NCI-H1105 treated with DMSO at 0.1 percent for 48 hours (cell line): ENCODE results near the gene ANTKMT.
"Not testable (repeated sequence)": the region's sequence is repeated elsewhere in the genome, so short reads cannot be mapped to it uniquely, and the experiment has no call there.

Source experiments
- DNase-seq: peaks from one replicate; lab custom pipeline; 2025; lab: John Stamatoyannopoulos, UW

ANTKMT gene

DNA sequence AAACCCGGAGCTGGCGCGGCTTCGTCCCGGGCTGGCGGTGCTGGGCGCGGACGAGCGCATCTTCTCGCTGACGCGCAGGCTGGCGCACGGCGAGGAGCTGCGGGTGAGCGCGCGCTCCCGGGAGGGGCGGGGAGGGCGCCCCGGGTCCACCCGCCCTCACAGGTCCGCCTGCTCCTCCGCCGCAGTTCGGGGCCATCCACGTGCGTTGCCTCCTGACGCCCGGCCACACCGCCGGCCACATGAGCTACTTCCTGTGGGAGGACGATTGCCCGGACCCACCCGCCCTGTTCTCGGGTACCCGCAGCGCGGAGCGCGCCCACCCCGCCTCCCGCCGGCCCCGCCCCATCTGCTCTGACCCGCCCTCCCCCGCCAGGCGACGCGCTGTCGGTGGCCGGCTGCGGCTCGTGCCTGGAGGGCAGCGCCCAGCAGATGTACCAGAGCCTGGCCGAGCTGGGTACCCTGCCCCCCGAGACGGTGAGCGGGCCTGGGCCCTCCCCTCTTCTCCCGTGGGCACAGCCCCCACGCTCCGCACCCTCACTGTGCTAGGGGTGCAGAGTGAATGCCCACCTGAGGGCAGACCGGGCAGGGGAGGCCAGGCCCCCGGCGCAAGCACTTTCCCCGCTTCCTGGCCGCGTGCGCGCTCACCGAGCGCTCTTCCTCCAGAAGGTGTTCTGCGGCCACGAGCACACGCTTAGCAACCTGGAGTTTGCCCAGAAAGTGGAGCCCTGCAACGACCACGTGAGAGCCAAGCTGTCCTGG lies 7.4 kb downstream of the ANTKMT start:
- DNase-seq, result peak; percentile 21

DNA sequence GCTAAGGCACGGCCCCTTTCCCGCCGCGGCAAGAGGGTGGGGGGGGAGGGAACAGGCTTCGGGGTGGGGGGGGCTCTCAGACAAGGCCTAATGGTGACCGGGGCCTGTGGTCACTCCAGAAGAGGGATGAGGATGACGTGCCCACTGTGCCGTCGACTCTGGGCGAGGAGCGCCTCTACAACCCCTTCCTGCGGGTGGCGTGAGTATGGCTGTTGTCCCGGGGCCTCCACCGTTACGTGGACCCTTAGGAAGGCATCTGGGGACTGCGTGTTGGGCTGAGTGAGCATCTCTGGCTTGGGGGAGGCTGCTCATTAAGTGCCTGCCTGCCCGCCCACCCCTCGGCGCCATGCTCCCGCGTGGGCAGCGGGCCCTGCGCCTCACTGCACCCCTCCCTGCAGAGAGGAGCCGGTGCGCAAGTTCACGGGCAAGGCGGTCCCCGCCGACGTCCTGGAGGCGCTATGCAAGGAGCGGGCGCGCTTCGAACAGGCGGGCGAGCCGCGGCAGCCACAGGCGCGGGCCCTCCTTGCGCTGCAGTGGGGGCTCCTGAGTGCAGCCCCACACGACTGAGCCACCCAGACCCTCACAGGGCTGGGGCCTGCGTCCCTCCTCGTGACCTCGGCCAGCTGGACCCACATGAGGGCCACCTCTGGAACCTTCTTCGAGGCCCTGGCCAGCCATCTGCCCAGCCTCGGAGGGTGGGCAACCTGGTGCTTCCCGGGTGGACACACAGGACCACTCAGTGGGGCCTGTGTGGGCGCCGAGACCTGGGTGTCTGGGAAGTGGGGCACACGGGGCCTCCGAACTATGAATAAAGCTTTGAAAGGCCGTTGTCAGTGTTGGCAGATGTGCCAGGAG lies 8.2 kb downstream of the ANTKMT start:
- no peak for DNase-seq

DNA sequence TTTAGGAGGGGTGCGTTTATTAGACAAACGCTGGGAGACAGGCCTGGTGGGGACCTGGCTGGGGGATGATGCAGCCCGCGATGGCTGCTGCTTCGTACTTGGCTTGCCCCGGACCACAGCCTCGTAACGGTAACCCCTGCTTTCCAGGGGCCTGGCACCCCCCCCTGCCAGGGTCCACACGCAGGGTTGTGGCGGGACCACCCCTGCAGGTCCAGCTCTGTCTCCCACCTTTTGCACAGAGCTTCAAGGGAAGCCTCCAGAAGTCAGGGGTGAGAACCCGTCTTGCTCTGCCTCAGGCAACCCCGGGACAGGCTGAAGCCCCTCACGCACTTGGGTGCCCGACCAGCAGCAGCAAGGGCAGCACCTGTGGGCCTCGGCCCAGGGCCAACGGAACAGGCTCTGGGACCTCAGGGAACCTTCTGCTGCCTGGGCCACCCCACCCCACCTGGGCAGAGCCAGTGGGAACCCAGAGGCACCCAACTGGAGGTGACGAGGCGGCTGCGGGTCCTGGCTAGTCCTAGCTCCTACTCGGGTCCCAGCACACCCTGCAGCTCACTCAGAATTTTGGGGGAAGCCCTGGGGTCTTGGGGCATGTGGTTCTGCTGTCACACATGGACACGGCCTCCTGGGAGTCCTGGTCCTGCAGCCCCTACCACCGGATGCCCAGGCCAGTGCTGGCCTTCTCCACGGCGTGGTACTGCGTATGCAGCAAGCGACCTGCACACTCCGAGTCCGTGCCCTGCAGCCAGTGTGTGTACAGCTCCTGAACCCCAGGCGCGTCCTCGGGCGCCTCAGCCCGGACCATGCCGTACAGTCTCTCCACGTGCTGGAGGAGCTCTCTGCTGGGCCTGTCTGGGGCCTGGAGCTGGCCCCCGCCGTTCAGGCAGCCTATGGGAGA lies 9.1 kb downstream of the ANTKMT start:
- DNase-seq, result no peak

DNA sequence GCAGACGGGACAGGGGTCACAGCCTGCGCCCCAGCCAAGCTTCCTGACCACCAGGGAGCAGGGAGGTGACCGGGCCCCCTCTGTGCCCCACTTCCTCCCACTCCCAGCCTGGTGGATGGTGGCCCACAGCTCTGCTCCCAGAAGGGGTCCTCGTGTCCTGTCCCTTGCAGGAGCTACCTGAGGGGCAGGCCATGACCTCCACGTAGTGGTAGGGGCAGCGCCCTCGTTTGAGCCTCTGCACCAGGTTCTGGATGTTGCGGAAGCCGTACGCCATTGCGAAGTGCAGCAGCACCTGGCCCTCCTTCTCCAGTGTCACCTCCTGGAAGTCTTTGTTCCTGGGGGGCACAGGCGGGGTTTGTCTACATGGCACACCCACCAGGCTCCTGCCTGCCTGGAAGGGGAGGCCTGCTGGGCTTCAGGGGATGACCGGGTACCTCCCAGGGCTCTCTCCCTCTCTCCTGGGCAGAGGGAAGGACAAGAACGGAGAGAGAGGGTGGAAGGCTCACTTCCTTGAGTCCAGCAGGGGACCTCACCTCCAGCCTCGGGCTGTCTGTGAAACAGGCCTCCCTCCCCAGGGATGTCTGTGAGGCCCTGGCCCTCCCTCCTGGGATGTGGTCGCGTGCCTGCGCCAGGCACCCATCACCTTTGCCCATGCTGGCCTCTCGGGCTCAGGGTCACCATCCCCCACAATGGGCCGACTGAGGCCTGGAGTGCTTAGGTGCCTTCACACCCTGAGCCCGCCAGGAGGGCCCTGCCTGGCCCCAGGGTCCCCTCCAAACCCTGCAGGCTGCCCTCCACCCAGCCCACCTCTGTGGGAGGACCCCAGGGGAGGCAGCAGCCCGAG lies 9.9 kb downstream of the ANTKMT start:
- no peak for DNase-seq

DNA sequence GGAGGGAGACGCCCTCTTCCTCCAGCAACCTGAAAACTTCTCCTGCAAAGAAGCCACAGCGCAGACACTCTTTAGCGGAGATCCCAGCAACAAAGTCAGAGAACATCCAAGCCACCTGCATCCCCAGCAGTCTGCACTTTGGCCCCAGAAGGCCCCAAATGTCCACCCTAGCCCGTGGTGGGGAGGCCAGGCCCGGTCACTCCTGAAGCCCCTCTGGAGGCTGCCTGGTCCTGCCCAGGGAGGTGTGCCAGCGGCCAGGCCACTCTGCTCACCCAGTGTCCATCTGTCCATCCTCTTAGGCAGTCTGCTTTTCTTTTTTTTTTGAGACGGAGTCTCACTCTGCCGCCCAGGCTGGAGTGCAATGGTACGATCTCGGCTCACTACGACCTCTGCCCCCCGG lies 11.4 kb downstream of the ANTKMT start:
- DNase-seq, result no peak

DNA sequence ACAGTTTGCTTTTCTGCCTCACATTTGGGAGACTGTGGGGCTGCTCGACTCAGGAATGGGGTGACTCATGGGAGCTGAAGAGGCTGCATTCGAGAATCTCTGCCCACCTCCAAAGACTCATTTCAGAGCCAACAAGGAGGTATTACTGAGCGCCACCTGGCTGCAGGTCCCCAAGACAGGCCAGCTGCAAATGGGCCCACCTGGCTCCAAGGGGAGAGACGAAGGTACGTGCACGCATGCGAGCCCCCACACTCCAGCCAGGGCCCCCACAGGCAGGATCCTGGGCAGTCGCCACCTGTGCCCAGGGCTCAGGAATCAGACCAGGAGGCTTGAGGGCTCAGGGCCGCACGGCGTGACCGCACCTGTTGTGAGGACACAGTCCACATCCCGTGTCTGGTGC lies 12.0 kb downstream of the ANTKMT start:
- no peak for DNase-seq

DNA sequence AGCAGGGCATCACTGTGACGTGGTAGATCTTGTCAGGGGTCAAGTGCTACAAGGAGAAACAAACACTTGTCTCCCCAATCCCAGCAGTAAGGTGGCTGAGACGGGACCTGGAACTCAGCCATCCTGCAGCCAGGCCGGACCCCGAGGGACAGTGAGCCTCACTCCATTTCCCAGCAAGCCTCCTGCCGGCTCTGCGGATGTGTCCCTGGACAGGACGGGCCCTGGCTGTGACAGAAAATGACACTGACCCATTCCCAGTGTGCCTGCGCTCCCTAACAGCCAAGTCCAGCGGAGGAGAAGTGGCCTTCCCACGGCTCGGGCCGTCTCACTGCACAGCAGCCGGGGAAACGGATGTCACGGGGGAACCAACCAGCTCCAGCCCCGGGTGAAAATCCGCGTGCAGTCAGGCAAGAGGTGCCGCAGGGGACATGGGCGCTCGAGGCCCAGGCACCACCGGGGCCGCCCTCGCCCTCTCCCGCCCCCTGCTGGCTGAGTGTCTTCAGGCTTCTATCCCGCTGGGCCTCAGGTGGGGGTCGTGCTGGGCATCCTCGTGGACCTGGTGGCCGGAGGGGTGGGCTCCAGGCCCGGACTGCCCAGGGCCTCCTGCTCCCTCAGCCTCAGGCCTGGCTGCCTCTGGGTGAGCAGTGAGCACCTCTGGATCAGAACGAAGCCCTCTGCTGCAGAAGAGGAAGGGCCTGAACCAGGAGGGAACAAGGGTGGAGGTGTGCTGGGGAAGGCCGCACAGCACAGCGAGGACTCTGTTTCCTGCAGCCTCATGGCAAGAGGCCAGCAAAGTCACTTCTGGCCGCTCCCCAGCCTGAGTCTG lies 12.6 kb downstream of the ANTKMT start:
- DNase-seq, result no peak

GRCh38 chr16:734208-734980 lies 13.4 kb downstream of the ANTKMT start:
- DNase-seq, result no peak

DNA sequence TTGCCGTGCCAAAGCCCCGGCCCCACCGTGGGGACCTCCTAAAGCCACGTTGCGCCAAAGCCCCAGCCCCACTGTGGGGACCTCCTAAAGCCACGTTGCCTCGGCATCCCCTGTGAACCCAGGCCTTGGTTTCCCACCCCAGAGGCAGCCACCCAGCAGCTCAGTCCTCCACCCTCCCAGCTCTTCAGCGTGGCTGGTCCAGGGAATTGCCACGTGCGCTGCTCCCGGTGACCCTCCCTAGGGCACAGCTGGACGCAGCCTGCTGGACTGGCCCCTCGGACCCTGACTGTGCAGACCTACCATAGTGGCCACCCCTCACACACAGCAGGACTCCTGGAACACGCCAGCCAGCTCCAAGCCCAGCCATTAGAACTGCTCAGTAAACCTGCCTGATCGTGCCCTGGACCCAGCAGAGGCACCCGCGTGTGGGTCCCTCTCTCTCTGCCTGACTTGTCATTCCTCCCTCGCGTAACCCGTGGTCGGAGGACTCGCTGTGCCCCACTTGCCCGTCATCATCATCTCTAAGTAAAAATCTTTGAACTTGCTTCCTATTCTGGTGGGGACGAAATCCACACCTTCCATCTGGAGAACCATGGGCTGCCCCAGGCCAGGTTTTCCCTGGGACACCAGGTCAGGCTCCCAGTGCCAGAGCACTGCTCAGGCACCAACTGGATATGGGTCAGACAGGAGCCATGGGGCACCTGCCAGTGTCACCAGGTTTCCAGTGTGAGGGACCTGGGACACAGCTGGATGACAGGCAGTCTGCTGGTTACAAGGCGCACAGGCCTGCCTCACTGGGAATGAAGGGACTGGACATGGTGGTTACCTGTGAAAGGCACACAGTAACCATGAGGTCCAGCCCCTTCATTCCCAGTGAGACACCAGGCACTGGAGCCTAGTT lies 14.3 kb downstream of the ANTKMT start:
- DNase-seq, result no peak

DNA sequence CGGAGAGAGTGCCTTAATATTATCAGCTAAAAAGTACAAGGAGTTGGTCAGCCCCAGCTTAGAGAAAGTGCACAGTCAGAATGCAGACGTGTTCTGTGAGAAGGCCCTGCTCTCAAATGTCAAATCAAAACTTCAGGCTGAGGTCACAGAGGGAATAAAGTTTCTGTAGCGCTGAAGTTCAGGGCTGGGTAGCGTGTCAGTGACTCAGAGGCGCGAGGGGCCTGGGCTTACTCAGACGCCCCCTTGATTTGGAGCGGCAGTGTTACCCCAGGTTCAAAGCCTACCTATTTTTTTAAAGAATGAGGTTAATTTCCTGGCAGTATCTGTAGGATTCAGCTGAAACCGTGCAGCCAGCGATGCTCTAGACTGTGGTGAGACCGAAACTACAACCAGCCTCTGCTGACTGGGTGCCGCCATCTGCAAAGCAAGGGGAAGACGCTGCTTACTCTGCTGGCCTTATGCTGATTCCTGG lies 15.1 kb downstream of the ANTKMT start:
- DNase-seq, result no peak

- no peak for DNase-seq
These were observed 16.1 kb downstream of the ANTKMT start for GRCh38 chr16:736936-737481.

DNA sequence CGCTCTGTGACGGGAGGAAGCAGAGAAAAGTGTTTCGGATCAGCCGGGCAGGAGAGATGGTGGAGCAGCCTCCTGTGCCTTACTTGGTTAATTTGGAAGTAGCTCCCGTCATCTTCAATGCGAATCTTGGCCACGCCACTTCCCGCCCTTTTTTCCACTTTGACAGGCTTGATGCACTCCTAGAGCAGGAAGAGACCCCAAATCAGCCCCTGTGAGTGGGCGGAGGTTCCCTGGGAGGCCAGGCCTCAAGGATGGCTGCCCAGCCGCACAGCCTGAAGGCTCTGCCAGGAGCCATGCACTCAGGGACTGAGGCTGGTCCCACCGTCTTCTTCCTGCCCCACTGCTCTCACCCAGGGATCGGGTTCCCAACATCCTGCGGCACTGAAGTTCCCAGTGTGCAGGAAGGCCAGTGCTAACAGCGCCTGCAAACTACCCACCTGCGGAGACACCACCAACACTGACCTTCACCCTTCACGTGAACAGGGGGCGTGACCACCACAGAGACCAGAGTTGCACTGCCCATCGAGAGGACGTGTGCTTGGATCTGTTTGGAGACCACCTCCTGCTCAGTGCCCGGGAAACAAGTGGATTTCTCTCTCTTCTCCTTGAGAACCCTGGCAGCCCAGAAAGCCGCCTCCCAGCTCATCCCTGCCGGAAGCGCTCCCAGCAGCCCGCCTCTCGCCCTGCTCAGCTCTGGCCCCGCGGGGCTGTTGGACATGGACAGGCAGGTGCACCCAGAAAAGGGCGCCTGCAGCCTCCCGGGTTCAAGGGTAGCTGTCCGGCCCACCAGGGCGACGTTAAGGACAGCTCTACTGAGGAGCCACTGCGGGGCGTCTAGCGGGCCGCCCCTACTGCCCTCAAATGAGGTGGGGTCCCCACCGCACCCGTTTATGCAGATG lies 18.9 kb downstream of the ANTKMT start:
- DNase-seq, result no peak

GRCh38 chr16:740459-740763 lies 19.5 kb downstream of the ANTKMT start:
- DNase-seq, result no peak

DNA sequence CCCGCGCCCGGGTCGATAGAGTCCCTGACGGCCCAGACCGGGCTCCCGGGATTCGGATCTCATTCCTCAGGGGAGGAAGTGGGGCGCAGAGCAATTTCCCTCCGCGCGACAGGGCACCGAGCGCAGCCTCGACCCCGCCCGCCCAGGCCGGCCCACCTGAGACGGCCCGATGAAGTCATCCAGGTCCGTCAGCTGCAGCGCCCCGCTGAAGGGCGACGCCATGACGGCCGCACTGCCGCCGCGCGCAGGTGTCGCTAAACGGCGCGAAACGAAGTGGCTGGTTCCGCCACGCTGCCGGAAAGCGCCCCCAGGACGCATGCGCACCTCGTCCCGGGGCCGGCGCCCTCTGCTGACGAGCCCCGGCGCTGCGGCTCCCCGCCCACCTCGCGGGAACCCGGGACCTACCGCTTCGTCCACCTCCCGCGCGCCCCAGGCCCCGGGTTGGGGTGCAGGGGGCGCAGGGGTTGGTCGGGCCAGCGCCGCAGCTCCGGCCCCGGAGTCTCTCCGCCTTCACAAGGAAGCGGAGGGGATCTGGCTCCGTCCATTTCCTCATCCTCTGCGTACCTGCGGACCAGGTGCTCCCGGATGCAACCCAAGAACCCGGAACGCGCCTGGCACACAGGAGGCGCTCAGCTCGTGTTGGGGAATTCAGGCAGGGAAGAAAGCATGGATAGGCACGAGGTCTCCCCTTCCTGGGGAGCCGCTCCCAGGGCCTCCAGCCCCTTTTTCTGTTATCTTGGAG lies 20.0 kb downstream of the ANTKMT start, which contains the start of gene CIAO3:
TSS of gene CIAO3 (minus strand) at position 234 of the 742 bp plus-strand sequence. CDS start at position 222, 12 bp downstream.
- peak; percentile 60 for DNase-seq

DNA sequence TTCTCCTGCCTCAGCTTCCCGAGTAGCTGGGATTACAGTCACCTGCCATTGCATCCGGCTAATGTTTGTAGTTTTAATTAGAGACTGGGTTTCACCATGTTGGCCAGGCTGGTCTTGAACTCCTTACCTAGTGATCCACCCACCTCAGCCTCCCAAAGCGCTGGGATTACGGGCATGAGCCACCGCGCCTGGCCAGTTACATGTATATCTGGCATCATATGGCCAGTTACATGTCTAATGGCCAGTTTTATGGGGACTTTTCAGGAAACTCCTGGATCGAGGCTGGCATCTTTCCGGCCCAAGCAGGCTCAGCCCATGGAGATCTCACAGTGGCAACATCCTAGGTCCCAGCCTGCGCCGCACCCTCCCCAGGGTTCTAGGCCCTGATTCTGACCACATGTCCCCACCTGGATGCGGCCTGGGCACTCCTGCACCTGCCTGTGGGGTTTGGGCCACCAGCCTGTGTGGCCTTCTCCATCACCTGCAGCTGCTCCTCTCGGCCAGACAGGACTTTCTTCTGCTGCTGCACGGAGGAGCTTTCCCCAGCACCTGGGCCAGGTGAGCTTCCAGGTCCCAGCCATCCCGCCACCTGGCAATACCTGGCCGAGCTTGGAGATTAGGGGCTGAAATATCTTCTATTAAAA lies 21.2 kb downstream of the ANTKMT start:
- DNase-seq, result no peak

DNA sequence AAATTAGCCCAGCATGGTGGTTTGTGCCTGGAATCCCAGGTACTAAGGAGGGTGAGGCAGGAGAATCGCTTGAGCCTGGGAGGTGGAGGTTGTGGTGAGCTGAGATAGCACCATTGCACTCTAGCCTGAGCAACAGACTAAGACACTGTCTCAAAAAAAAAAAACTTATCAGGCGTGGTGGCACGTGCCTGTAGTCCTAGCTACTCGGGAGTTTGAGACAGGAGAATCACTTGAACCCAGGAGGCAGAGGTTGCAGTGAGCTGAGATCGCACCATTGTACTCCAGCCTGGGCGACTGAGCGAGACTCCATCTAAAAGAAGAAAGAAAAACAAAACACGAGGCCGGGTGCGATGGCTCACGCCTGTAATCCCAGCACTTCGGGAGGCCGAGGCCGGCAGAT lies 21.9 kb downstream of the ANTKMT start:
- DNase-seq, result not testable (repeated sequence)
